Neural cell (in vitro differentiated cells): ENCODE data around the gene PLAAT5.

Experiments
- EZH2 ChIP-seq: fragments of 200-600, 300-800 bp; shearing (Covaris generic), sonication (generic); IDR thresholded peaks from 2 replicates; pipeline ENCODE4 v1.6.1; 2014; ENCODE audit warnings: antibody characterized with exemption, low read length, borderline replicate concordance, mild to moderate bottlenecking; ENCODE audit not compliant: insufficient read depth, poor library complexity, severe bottlenecking
- RAD21 ChIP-seq: fragments of 450-650 bp; conservative IDR thresholded peaks from 2 replicates; pipeline ENCODE4 v1.6.1; 2014; ENCODE audit warnings: antibody characterized with exemption, mild to moderate bottlenecking, moderate library complexity
- SMC3 ChIP-seq: fragments of 450-650 bp; conservative IDR thresholded peaks from 2 replicates; pipeline ENCODE4 v1.6.1; 2014; ENCODE audit warnings: antibody characterized with exemption, mild to moderate bottlenecking, moderate library complexity; ENCODE audit not compliant: poor library complexity
- TF ChIP-seq, protein P1 (sequence below): fragments of 450-650 bp; IDR thresholded peaks from 2 replicates; pipeline ENCODE4 v1.5.1; 2014; ENCODE audit warnings: antibody characterized with exemption, mild to moderate bottlenecking, moderate library complexity; ENCODE audit not compliant: poor library complexity, severe bottlenecking
- TF ChIP-seq, protein P2 (sequence below): IDR thresholded peaks from 2 replicates; pipeline ENCODE4 v1.6.1; 2012; ENCODE audit warnings: borderline replicate concordance

DNA sequence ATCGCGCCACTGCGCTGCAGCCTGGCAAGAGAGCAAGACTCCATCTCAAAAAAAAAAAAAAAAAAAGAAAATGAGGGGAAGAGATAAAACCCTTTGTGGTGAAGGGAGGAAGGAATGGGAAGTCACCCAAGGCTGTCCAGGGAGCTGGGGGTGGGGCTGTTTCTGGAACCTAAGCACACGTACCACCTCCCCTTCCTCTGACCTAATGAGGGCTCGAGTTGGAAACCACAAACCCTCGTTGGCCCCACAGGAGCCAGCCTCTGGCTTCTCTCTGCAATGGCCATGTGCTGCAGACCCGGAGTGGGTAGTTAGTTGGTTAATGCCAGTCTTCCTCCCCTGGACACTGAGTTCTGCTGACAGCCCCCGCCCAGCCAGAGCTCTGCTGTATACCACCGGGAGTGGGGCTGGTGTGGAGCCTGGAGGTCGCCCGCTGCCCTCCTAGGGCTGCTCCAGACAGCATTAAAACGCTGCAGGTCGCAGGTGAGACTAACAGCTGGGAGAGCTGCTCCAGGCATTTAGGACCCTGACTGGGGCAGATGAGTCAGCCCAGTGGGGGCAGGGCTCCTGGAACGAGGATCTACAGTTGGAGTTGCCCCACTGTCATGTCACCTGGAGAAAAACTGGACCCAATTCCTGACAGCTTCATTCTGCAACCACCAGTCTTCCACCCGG lies 15.0 kb upstream of the PLAAT5 start, which contains the start of gene LGALS12:
- TF ChIP-seq, protein P1, sequence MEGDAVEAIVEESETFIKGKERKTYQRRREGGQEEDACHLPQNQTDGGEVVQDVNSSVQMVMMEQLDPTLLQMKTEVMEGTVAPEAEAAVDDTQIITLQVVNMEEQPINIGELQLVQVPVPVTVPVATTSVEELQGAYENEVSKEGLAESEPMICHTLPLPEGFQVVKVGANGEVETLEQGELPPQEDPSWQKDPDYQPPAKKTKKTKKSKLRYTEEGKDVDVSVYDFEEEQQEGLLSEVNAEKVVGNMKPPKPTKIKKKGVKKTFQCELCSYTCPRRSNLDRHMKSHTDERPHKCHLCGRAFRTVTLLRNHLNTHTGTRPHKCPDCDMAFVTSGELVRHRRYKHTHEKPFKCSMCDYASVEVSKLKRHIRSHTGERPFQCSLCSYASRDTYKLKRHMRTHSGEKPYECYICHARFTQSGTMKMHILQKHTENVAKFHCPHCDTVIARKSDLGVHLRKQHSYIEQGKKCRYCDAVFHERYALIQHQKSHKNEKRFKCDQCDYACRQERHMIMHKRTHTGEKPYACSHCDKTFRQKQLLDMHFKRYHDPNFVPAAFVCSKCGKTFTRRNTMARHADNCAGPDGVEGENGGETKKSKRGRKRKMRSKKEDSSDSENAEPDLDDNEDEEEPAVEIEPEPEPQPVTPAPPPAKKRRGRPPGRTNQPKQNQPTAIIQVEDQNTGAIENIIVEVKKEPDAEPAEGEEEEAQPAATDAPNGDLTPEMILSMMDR, result no peak
- TF ChIP-seq EZH2 (no peak), RAD21 (no peak), SMC3 (no peak)
- TF ChIP-seq, protein P2, sequence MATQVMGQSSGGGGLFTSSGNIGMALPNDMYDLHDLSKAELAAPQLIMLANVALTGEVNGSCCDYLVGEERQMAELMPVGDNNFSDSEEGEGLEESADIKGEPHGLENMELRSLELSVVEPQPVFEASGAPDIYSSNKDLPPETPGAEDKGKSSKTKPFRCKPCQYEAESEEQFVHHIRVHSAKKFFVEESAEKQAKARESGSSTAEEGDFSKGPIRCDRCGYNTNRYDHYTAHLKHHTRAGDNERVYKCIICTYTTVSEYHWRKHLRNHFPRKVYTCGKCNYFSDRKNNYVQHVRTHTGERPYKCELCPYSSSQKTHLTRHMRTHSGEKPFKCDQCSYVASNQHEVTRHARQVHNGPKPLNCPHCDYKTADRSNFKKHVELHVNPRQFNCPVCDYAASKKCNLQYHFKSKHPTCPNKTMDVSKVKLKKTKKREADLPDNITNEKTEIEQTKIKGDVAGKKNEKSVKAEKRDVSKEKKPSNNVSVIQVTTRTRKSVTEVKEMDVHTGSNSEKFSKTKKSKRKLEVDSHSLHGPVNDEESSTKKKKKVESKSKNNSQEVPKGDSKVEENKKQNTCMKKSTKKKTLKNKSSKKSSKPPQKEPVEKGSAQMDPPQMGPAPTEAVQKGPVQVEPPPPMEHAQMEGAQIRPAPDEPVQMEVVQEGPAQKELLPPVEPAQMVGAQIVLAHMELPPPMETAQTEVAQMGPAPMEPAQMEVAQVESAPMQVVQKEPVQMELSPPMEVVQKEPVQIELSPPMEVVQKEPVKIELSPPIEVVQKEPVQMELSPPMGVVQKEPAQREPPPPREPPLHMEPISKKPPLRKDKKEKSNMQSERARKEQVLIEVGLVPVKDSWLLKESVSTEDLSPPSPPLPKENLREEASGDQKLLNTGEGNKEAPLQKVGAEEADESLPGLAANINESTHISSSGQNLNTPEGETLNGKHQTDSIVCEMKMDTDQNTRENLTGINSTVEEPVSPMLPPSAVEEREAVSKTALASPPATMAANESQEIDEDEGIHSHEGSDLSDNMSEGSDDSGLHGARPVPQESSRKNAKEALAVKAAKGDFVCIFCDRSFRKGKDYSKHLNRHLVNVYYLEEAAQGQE, result no peak
